Measurements from ENCODE around the gene EIF2B1.

EIF2B1 gene

GRCh38 chr12:123633379-123634141, at the start of gene EIF2B1, which contains the start of gene GTF2H3:
EIF2B1 (minus strand) TSS chr12:123633686; CDS start chr12:123633557, 129 bp downstream.
GTF2H3 (plus strand) TSS chr12:123633829; CDS start chr12:123633860, 31 bp downstream.
- peak; percentile 96 for DNase-seq

GRCh38 chr12:123681605-123682004, 48.1 kb upstream of the EIF2B1 start:
- DNase-seq = no peak

GRCh38 chr12:123678981-123679380, 45.5 kb upstream of the EIF2B1 start:
- no peak for DNase-seq

- no peak for DNase-seq
Observed at GRCh38 chr12:123676616-123677320, 43.3 kb upstream of the EIF2B1 start.

GRCh38 chr12:123675436-123675835, 42.0 kb upstream of the EIF2B1 start:
- no peak for DNase-seq

- DNase-seq = no peak
Observed at GRCh38 chr12:123671876-123672275, 38.4 kb upstream of the EIF2B1 start.

GRCh38 chr12:123670882-123671728, 37.6 kb upstream of the EIF2B1 start, which contains the start of gene TCTN2:
TCTN2 (plus strand) TSS chr12:123671113; CDS start chr12:123671241, 128 bp downstream.
- DNase-seq = peak; percentile 95

GRCh38 chr12:123667771-123668170, 34.3 kb upstream of the EIF2B1 start:
- DNase-seq = no peak

GRCh38 chr12:123659996-123660727, 26.7 kb upstream of the EIF2B1 start:
- no peak for DNase-seq

- no peak for DNase-seq
Observed at GRCh38 chr12:123657211-123657610, 23.7 kb upstream of the EIF2B1 start.

GRCh38 chr12:123656392-123656791, 22.9 kb upstream of the EIF2B1 start:
- DNase-seq = no peak

- DNase-seq = no peak
Observed at GRCh38 chr12:123655420-123655819, 21.9 kb upstream of the EIF2B1 start.

- DNase-seq = no peak
Observed at GRCh38 chr12:123654129-123654701, 20.7 kb upstream of the EIF2B1 start.

GRCh38 chr12:123648401-123648800, 14.9 kb upstream of the EIF2B1 start:
- DNase-seq = no peak

- no peak for DNase-seq
Observed at GRCh38 chr12:123645878-123646277, 12.4 kb upstream of the EIF2B1 start.

GRCh38 chr12:123645380-123645779, 11.9 kb upstream of the EIF2B1 start:
- no peak for DNase-seq

- no peak for DNase-seq
Observed at GRCh38 chr12:123643911-123644310, 10.4 kb upstream of the EIF2B1 start.

GRCh38 chr12:123634142-123634561, 666 bp upstream of the EIF2B1 start:
- DNase-seq = peak; percentile 1

GRCh38 chr12:123621619-123622530, 11.6 kb downstream of the EIF2B1 start:
- DNase-seq = no peak

- DNase-seq = no peak
Observed at GRCh38 chr12:123621101-123621500, 12.4 kb downstream of the EIF2B1 start.

GRCh38 chr12:123617580-123617979, 15.9 kb downstream of the EIF2B1 start:
- DNase-seq = no peak
